DND-41 (cell line): ENCODE results near the gene GOLGA6C.

Experiments used
- ATAC-seq: fragments of 200-7000 bp; cut with Tn5 transposase; 3 replicates; pipeline ENCODE4 v1.9.1; 2021; ENCODE audit warnings: low read depth; ENCODE audit not compliant: insufficient read depth
- DNase-seq: peaks from one replicate; pipeline ENCODE4 v3.0.0-alpha.2; 2020
- H2AFZ ChIP-seq: 2 replicates; pipeline ENCODE4 v1.6.0; 2012; ENCODE audit warnings: low read depth, low read length
- H3K27ac ChIP-seq: 2 replicates; pipeline ENCODE4 v1.5.1; 2012; ENCODE audit warnings: low read length, inconsistent platforms
- H3K27me3 ChIP-seq: fragments of 200-600 bp; sonication (generic); 2 replicates; pipeline ENCODE4 v1.6.0; 2012; ENCODE audit warnings: low read length, mild to moderate bottlenecking, inconsistent platforms; ENCODE audit not compliant: insufficient read depth, poor library complexity
- H3K36me3 ChIP-seq: 2 replicates; pipeline ENCODE4 v1.5.1; 2012; ENCODE audit warnings: low read length, inconsistent platforms; ENCODE audit not compliant: insufficient read depth
- H3K4me1 ChIP-seq: 2 replicates; pipeline ENCODE4 v1.5.1; 2012; ENCODE audit warnings: mild to moderate bottlenecking, low read length; ENCODE audit not compliant: insufficient read depth
- H3K4me2 ChIP-seq: 2 replicates; pipeline ENCODE4 v1.6.0; 2012; ENCODE audit warnings: mild to moderate bottlenecking, moderate library complexity, low read length, inconsistent platforms; ENCODE audit not compliant: insufficient read depth
- H3K4me3 ChIP-seq, 2 experiments: fragments of 200-600 bp in 1 of 2; shearing (Covaris generic) in 1 of 2; 2 replicates each; pipeline ENCODE4 v1.5.1; 2012 to 2016; ENCODE audit warnings: inconsistent platforms in 2 of 2, low read length in 2 of 2, mild to moderate bottlenecking in 2 of 2, low read depth in 1 of 2, moderate library complexity in 1 of 2
- H3K79me2 ChIP-seq: 2 replicates; pipeline ENCODE4 v1.6.0; 2012; ENCODE audit warnings: low read length, inconsistent platforms; ENCODE audit not compliant: insufficient read depth
- H3K9ac ChIP-seq: 2 replicates; pipeline ENCODE4 v1.6.0; 2012; ENCODE audit warnings: low read depth, mild to moderate bottlenecking, inconsistent platforms, low read length, moderate library complexity
- H3K9me3 ChIP-seq: 2 replicates; pipeline ENCODE4 v1.5.1; 2012; ENCODE audit warnings: low read length, moderate library complexity, mild to moderate bottlenecking, inconsistent platforms; ENCODE audit not compliant: insufficient read depth, severe bottlenecking
- H4K20me1 ChIP-seq: 2 replicates; pipeline ENCODE4 v1.6.0; 2012; ENCODE audit warnings: low read length; ENCODE audit not compliant: insufficient read depth
- CTCF ChIP-seq: IDR thresholded peaks from 2 replicates; pipeline ENCODE4 v1.5.1; 2012; ENCODE audit warnings: borderline replicate concordance, low read length, moderate library complexity, mild to moderate bottlenecking; ENCODE audit not compliant: poor library complexity, severe bottlenecking; ENCODE audit errors: extremely low read depth
- EZH2 ChIP-seq: IDR thresholded peaks from 3 replicates; pipeline ENCODE4 v1.6.1; 2012; ENCODE audit warnings: borderline replicate concordance, low read depth, mild to moderate bottlenecking, moderate library complexity, low read length, inconsistent platforms; ENCODE audit not compliant: severe bottlenecking

The GOLGA6C gene

GRCh38 chr15:75227663-75228280 lies 30.4 kb upstream of the GOLGA6C start:
- Histone ChIP-seq H3K4me2 (no peak overlapping the region), H3K36me3 (no peaks in the 10 kb centered on the region), H2AFZ (no peak overlapping the region), H4K20me1 (no peaks in the 10 kb centered on the region), H3K79me2 (no peaks in the 10 kb centered on the region), H3K4me1 (no peaks in the 10 kb centered on the region), H3K9me3 (no peaks in the 10 kb centered on the region), H3K9ac (no peak overlapping the region), H3K27ac (no peak overlapping the region), H3K27me3 (peaks cover 4% of the 10 kb centered on the region), H3K4me3 (no peak overlapping the region)
- no peak for ATAC-seq
- no peak for DNase-seq
- no peak for TF ChIP-seq CTCF
- TF ChIP-seq EZH2 = no peak

GRCh38 chr15:75228787-75229186 lies 29.3 kb upstream of the GOLGA6C start:
- DNase-seq = no peak
- H3K79me2 ChIP-seq = no peaks in the 10 kb centered on the region
- no peak for ATAC-seq

GRCh38 chr15:75229191-75230015 lies 28.7 kb upstream of the GOLGA6C start:
- H3K4me2 ChIP-seq = no peak overlapping the region
- ATAC-seq (no peak), DNase-seq (no peak)
- no peaks in the 10 kb centered on the region for H3K9me3 ChIP-seq
- H3K36me3 ChIP-seq = no peaks in the 10 kb centered on the region
- no peak overlapping the region for H2AFZ ChIP-seq
- H3K79me2 ChIP-seq = no peaks in the 10 kb centered on the region
- H3K9ac ChIP-seq = no peak overlapping the region
- peaks cover 4% of the 10 kb centered on the region for H3K27me3 ChIP-seq
- H4K20me1 ChIP-seq = no peaks in the 10 kb centered on the region
- H3K4me1 ChIP-seq = no peaks in the 10 kb centered on the region
- no peak overlapping the region for H3K27ac ChIP-seq
- TF ChIP-seq EZH2 = no peak
- TF ChIP-seq CTCF = no peak
- no peak overlapping the region for H3K4me3 ChIP-seq

More at GRCh38 chr15:75228787-75229186, 29.3 kb upstream of the GOLGA6C start:
- no peaks in the 10 kb centered on the region for H3K36me3 ChIP-seq
- H3K27ac ChIP-seq = no peak overlapping the region
- H3K4me3 ChIP-seq = no peak overlapping the region
- H3K9ac ChIP-seq = no peak overlapping the region
- no peaks in the 10 kb centered on the region for H3K9me3 ChIP-seq
- H3K4me2 ChIP-seq = no peak overlapping the region
- peaks cover 4% of the 10 kb centered on the region for H3K27me3 ChIP-seq
- TF ChIP-seq EZH2 = no peak
- H2AFZ ChIP-seq = no peak overlapping the region
- H3K4me1 ChIP-seq = no peaks in the 10 kb centered on the region
- H4K20me1 ChIP-seq = no peaks in the 10 kb centered on the region

GRCh38 chr15:75230016-75230343 lies 28.2 kb upstream of the GOLGA6C start:
- H3K4me1 ChIP-seq = no peaks in the 10 kb centered on the region
- H3K9me3 ChIP-seq = no peaks in the 10 kb centered on the region
- no peak for ATAC-seq

More at GRCh38 chr15:75230016-75230343, 28.2 kb upstream of the GOLGA6C start:
- no peak overlapping the region for H3K4me3 ChIP-seq
- no peak overlapping the region for H3K27ac ChIP-seq
- peaks cover 4% of the 10 kb centered on the region for H3K27me3 ChIP-seq
- H3K36me3 ChIP-seq = no peaks in the 10 kb centered on the region
- TF ChIP-seq EZH2 (no peak), CTCF (no peak)
- no peak overlapping the region for H3K4me2 ChIP-seq
- no peak overlapping the region for H3K9ac ChIP-seq
- no peak for DNase-seq
- H4K20me1 ChIP-seq = no peaks in the 10 kb centered on the region
- H2AFZ ChIP-seq = no peak overlapping the region
- no peaks in the 10 kb centered on the region for H3K79me2 ChIP-seq
